ENCODE data around the gene SLC2A10.

Gene SLC2A10

GRCh38 chr20:46735436-46735835 is 26.0 kb downstream of the SLC2A10 start:
- DNase-seq (ENCODE audit: low read depth in 2 of 2): no peak

GRCh38 chr20:46739431-46740213 is 30.2 kb downstream of the SLC2A10 start:
- DNase-seq (ENCODE audit: low read depth in 2 of 2): no peak

GRCh38 chr20:46740214-46740609 is 30.8 kb downstream of the SLC2A10 start:
- no peak for DNase-seq (ENCODE audit: low read depth in 2 of 2)

- DNase-seq (ENCODE audit: low read depth in 2 of 2): no peak
Observed at GRCh38 chr20:46741924-46742668, 32.6 kb downstream of the SLC2A10 start.

GRCh38 chr20:46742669-46743045 is 33.2 kb downstream of the SLC2A10 start:
- no peak for DNase-seq (ENCODE audit: low read depth in 2 of 2)

- DNase-seq (ENCODE audit: low read depth in 2 of 2): no peak
Observed at GRCh38 chr20:46743088-46743487, 33.6 kb downstream of the SLC2A10 start.

- DNase-seq (ENCODE audit: low read depth in 2 of 2): no peak
Observed at GRCh38 chr20:46746956-46747526, 37.6 kb downstream of the SLC2A10 start.

- no peak for DNase-seq (ENCODE audit: low read depth in 2 of 2)
Observed at GRCh38 chr20:46749147-46749546, 39.7 kb downstream of the SLC2A10 start.

GRCh38 chr20:46751856-46752255 is 42.4 kb downstream of the SLC2A10 start:
- DNase-seq (ENCODE audit: low read depth in 2 of 2): no peak

GRCh38 chr20:46752728-46753127 is 43.3 kb downstream of the SLC2A10 start:
- DNase-seq (ENCODE audit: low read depth in 2 of 2): no peak

- DNase-seq (ENCODE audit: low read depth in 2 of 2): no peak
Observed at GRCh38 chr20:46755483-46756413, 46.3 kb downstream of the SLC2A10 start.

GRCh38 chr20:46756419-46756818 is 47.0 kb downstream of the SLC2A10 start:
- DNase-seq (ENCODE audit: low read depth in 2 of 2): no peak

GRCh38 chr20:46757135-46757534 is 47.7 kb downstream of the SLC2A10 start:
- DNase-seq (ENCODE audit: low read depth in 2 of 2): no peak

- DNase-seq (ENCODE audit: low read depth in 2 of 2): peak; percentile 13 to 15
Observed at GRCh38 chr20:46757754-46758678, 48.6 kb downstream of the SLC2A10 start.

- no peak for DNase-seq (ENCODE audit: low read depth in 2 of 2)
Observed at GRCh38 chr20:46758929-46759669, 49.6 kb downstream of the SLC2A10 start.

- no peak for DNase-seq (ENCODE audit: low read depth in 2 of 2)
Observed at GRCh38 chr20:46761566-46761965, 52.1 kb downstream of the SLC2A10 start.

- DNase-seq (ENCODE audit: low read depth in 2 of 2): no peak
Observed at GRCh38 chr20:46764068-46764467, 54.6 kb downstream of the SLC2A10 start.

GRCh38 chr20:46765506-46766120 is 56.2 kb downstream of the SLC2A10 start:
- DNase-seq (ENCODE audit: low read depth in 2 of 2): no peak

GRCh38 chr20:46767127-46767761 is 57.8 kb downstream of the SLC2A10 start:
- no peak for DNase-seq (ENCODE audit: low read depth in 2 of 2)

Data from stimulated activated CD8-positive, alpha-beta memory T cell treated with anti-CD3 and anti-CD28 coated beads, Interleukin-2, amount 100 ng/mL, for 1 hour (primary cell).